Epithelial cell of proximal tubule (primary cell): Measurements from ENCODE around the gene CNTN5. TPM values are rescaled to one million over a fixed set of nuclear protein-coding genes. Genes with fewer than 3 reads are reported as not detected.

Source experiments
- DNase-seq: peaks from one replicate; pipeline ENCODE4 v3.0.0-alpha.2; 2011; ENCODE audit warnings: low read depth
- H3K4me3 ChIP-seq: 2 replicates; pipeline ENCODE4 v1.5.1; 2011; ENCODE audit warnings: low read depth, mild to moderate bottlenecking, low read length
- CTCF ChIP-seq: conservative IDR thresholded peaks from 2 replicates; pipeline ENCODE4 v1.5.1; 2012; ENCODE audit warnings: low read depth, mild to moderate bottlenecking, low read length
- total RNA-seq: library from RNA; depleted of rRNA; stranded (reverse); fragments of >200 nt; gene quantifications from 2 replicates; pipeline ENCODE4 v1.2.3, GENCODE V29; 2015

The CNTN5 gene
- total RNA-seq, 1 donor from 2014 or later: not detected

- no peak for TF ChIP-seq CTCF
- no peak for DNase-seq
- no peak overlapping the region for H3K4me3 ChIP-seq
These were observed 1075.1 kb downstream of the CNTN5 start for GRCh38 chr11:100095809-100096208.

- DNase-seq: no peak
- TF ChIP-seq CTCF: no peak
- H3K4me3 ChIP-seq: no peak overlapping the region
These were observed 1077.8 kb downstream of the CNTN5 start for GRCh38 chr11:100098560-100098959.

GRCh38 chr11:100105255-100105981 lies 1084.7 kb downstream of the CNTN5 start:
- H3K4me3 ChIP-seq: no peak overlapping the region
- DNase-seq: no peak
- no peak for TF ChIP-seq CTCF

- no peak for TF ChIP-seq CTCF
- H3K4me3 ChIP-seq: no peak overlapping the region
- no peak for DNase-seq
These were observed 1085.2 kb downstream of the CNTN5 start for GRCh38 chr11:100105982-100106358.

- DNase-seq: no peak
- TF ChIP-seq CTCF: no peak
These were observed 1098.4 kb downstream of the CNTN5 start for GRCh38 chr11:100119176-100119575.

GRCh38 chr11:100133114-100133513 lies 1112.4 kb downstream of the CNTN5 start:
- H3K4me3 ChIP-seq: no peak overlapping the region
- no peak for TF ChIP-seq CTCF
- DNase-seq: no peak

More at GRCh38 chr11:100119176-100119575, 1098.4 kb downstream of the CNTN5 start:
- H3K4me3 ChIP-seq: no peak overlapping the region

- no peak overlapping the region for H3K4me3 ChIP-seq
- TF ChIP-seq CTCF: no peak
- no peak for DNase-seq
These were observed 1120.5 kb downstream of the CNTN5 start for GRCh38 chr11:100141201-100141600.
